ENCODE results near the gene ZW10.

The ZW10 gene

DNA sequence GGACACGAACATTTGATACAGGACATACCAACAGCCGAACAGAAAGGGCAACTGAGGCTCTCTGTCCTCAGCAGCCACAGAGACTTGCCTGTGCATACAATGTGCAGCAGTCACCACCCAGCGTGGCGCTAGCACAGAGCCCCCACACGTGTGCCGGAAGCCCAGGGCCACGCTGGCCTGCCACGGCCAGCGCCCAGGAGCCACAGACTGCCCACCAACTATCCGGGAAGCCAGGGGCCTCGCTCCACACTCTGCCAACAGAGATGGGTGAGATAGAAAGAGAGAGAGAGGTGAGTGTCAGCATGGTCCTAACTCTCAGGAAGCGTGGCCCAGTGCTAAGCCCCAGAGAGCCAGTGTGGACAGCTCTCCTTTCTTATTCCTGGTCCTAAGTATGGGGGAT is 79.1 kb downstream of the ZW10 start:
- H3K56ac ChIP-seq (ENCODE audit: low read length): no peak overlapping the region
- H3K36me3 ChIP-seq (ENCODE audit: control insufficient read depth, insufficient read depth, low read length): no peaks in the 10 kb centered on the region
- H3K18ac ChIP-seq (ENCODE audit: low read length): no peak overlapping the region
- no peak overlapping the region for H4K8ac ChIP-seq (ENCODE audit: low read depth, low read length)
- no CpG with 5 or more reads among the region's 12 CpGs for WGBS (ENCODE audit: extremely low coverage, insufficient coverage, low lambda C conversion rate)
- no peak overlapping the region for H3K4ac ChIP-seq (ENCODE audit: low read depth, low read length)
- H3K23ac ChIP-seq (ENCODE audit: low read length): no peak overlapping the region
- H3K79me2 ChIP-seq (ENCODE audit: control insufficient read depth, insufficient read depth, low read length): no peaks in the 10 kb centered on the region
- no peak overlapping the region for H3K9ac ChIP-seq (ENCODE audit: low read length)
- no peak overlapping the region for H3K27ac ChIP-seq (ENCODE audit: low read depth, low read length)
- no peak overlapping the region for H3K4me2 ChIP-seq (ENCODE audit: low read length)
- H2BK120ac ChIP-seq (ENCODE audit: low read depth, low read length): no peak overlapping the region
- H4K5ac ChIP-seq (ENCODE audit: low read length): no peak overlapping the region
- no peaks in the 10 kb centered on the region for H3K27me3 ChIP-seq (ENCODE audit: insufficient read depth, low read length, poor library complexity)
- no peak overlapping the region for H2BK5ac ChIP-seq (ENCODE audit: low read length)
- no peak overlapping the region for H2AK5ac ChIP-seq (ENCODE audit: low read length)
- H3K4me1 ChIP-seq (ENCODE audit: control insufficient read depth, low read depth, low read length): peaks cover 2% of the 10 kb centered on the region
- H3K4me3 ChIP-seq (ENCODE audit: low read length): no peak overlapping the region
- H2BK15ac ChIP-seq (replicated peaks; ENCODE audit: low read depth): no peak overlapping the region
- DNase-seq: no peak
- H3K79me1 ChIP-seq (ENCODE audit: low read length): no peaks in the 10 kb centered on the region

DNA sequence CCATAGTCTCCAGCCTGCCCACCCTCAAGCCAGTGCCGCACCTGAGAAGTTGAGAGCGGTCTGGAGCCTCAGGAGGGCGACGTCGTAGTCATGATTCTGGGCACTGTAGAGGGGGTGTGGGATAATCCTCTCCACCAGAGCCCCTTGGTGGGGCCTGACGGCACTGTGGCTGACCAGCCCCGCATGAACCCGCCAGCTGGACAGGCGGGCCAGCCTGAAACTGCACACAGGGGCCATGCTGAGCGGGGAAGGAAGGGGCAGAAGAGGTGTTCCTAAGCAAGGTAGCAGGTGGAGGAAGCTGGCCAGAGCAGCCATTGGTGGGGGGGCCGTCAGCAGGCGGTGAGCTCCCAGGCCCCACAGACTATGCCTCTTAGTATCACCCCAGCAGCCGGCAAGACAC is 80.5 kb downstream of the ZW10 start:
- H2BK5ac ChIP-seq (ENCODE audit: low read length): no peak overlapping the region
- no CpG with 5 or more reads among the region's 13 CpGs for WGBS (ENCODE audit: extremely low coverage, insufficient coverage, low lambda C conversion rate)

DNA sequence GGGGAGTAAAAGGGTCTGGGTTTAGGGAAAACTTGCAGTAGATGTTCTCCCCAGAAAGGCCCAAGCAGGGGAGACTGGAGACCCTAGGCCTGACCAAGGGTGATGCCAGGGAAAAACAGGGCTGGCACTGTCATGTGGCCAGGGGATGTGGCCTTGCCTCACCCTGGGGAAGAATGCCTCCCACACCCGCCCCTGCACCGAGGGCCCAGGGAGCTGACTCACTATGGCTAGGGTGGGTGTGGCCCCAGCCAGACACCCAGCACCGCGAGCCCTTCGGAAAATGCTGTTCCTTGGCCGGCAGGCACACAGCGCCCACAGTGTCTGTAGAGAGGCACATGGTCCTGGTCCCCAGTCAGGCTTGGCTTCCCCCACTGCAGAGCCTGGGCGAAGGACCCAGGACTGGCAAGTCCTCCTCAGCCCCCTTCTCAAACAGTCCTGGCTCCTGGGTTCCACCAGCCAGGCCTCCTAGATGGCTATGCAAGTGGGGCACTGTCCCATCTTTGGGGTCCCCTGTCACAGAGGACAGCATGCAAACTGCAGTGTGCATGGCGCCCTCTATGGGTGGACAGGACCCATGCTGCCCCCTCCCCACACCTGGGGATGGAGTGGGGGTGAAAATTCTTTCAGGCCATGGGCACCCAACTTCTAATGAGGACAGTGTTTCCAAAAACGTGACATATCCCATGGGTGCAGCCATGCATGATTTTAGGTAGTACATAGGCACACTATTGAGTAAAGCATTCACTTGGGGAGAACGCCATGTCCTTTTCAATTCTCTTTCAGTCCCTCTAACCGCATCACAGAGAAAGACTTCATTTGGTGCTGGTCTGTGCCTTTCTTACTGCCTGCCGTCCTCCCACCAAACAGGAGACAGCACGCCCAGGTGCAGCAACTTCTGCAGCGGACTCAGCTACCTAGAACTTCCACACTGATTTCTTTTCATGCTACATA is 82.6 kb downstream of the ZW10 start:
- peak; percentile 66 for DNase-seq
- Histone ChIP-seq H3K27ac (ENCODE audit: low read depth, low read length) (no peak overlapping the region), H3K4me1 (ENCODE audit: control insufficient read depth, low read depth, low read length) (peaks cover 2% of the 10 kb centered on the region), H3K9ac (ENCODE audit: low read length) (no peak overlapping the region), H3K18ac (ENCODE audit: low read length) (no peak overlapping the region), H2AK5ac (ENCODE audit: low read length) (no peak overlapping the region), H2BK5ac (ENCODE audit: low read length) (no peak overlapping the region), H3K4me3 (ENCODE audit: low read length) (no peak overlapping the region), H3K23ac (ENCODE audit: low read length) (no peak overlapping the region), H3K79me2 (ENCODE audit: control insufficient read depth, insufficient read depth, low read length) (no peaks in the 10 kb centered on the region), H4K8ac (ENCODE audit: low read depth, low read length) (no peak overlapping the region), H3K56ac (ENCODE audit: low read length) (peak overlapping the region; percentile 44), H3K36me3 (ENCODE audit: control insufficient read depth, insufficient read depth, low read length) (no peaks in the 10 kb centered on the region), H2BK15ac (replicated peaks; ENCODE audit: low read depth) (no peak overlapping the region), H3K4me2 (ENCODE audit: low read length) (no peak overlapping the region), H3K27me3 (ENCODE audit: insufficient read depth, low read length, poor library complexity) (no peaks in the 10 kb centered on the region), H3K4ac (ENCODE audit: low read depth, low read length) (no peak overlapping the region), H2BK120ac (ENCODE audit: low read depth, low read length) (no peak overlapping the region), H3K79me1 (ENCODE audit: low read length) (no peaks in the 10 kb centered on the region), H4K5ac (ENCODE audit: low read length) (no peak overlapping the region)
- WGBS (ENCODE audit: extremely low coverage, insufficient coverage, low lambda C conversion rate): no CpG with 5 or more reads among the region's 15 CpGs

More for the DNA sequence above, 80.5 kb downstream of the ZW10 start:
- Histone ChIP-seq H3K18ac (ENCODE audit: low read length) (no peak overlapping the region), H3K4me3 (ENCODE audit: low read length) (no peak overlapping the region), H2BK120ac (ENCODE audit: low read depth, low read length) (no peak overlapping the region), H4K5ac (ENCODE audit: low read length) (no peak overlapping the region), H3K27me3 (ENCODE audit: insufficient read depth, low read length, poor library complexity) (no peaks in the 10 kb centered on the region), H2AK5ac (ENCODE audit: low read length) (no peak overlapping the region), H3K56ac (ENCODE audit: low read length) (no peak overlapping the region), H3K36me3 (ENCODE audit: control insufficient read depth, insufficient read depth, low read length) (no peaks in the 10 kb centered on the region), H3K23ac (ENCODE audit: low read length) (no peak overlapping the region), H3K4me1 (ENCODE audit: control insufficient read depth, low read depth, low read length) (peaks cover 2% of the 10 kb centered on the region), H2BK15ac (replicated peaks; ENCODE audit: low read depth) (no peak overlapping the region), H3K27ac (ENCODE audit: low read depth, low read length) (no peak overlapping the region), H4K8ac (ENCODE audit: low read depth, low read length) (no peak overlapping the region), H3K79me2 (ENCODE audit: control insufficient read depth, insufficient read depth, low read length) (no peaks in the 10 kb centered on the region), H3K9ac (ENCODE audit: low read length) (no peak overlapping the region), H3K4me2 (ENCODE audit: low read length) (no peak overlapping the region), H3K79me1 (ENCODE audit: low read length) (no peaks in the 10 kb centered on the region), H3K4ac (ENCODE audit: low read depth, low read length) (no peak overlapping the region)
- no peak for DNase-seq

DNA sequence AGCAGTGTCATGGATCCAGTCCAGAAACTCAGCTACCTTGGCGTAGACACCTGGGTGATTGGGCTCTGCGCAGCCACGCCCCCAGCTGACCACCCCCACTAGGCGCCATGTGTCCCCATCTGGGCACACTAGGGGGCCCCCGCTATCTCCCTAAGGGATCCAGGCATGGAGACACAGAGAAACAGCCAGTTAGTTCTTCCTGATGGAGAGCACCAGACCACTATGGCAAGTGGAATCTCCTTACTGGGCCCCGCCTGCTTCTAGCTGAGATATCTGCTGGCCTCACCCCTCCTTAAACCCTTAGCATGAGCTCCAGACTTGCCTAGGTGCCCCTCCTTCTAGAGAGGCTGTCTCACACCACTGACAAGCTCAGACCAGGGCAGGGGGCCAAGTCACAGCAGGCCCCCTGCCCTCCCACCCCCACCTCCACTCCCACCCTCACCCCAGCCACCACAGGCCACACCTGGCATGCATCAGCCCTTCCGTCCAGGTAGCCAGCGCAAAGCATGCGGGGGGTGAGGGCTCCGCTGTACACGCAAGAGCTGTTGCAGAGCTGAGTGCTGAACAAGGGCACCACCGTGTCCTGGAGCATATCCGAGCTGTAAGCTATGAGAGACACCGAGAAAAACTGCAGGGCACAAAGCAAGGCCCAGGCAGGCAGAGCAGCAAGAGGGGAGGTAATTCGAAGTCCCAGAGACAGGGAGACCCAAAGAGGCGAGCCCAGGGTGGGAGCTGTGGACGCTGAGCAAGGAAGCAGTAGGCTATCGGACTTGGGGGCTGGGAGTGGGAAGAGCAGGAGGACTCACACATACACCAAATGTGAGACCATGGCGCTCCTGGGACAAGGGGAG is 83.5 kb downstream of the ZW10 start:
- Histone ChIP-seq H3K4me2 (ENCODE audit: low read length) (no peak overlapping the region), H3K79me1 (ENCODE audit: low read length) (no peaks in the 10 kb centered on the region), H3K79me2 (ENCODE audit: control insufficient read depth, insufficient read depth, low read length) (no peaks in the 10 kb centered on the region), H2BK120ac (ENCODE audit: low read depth, low read length) (no peak overlapping the region), H3K27ac (ENCODE audit: low read depth, low read length) (no peak overlapping the region), H3K4me1 (ENCODE audit: control insufficient read depth, low read depth, low read length) (peaks cover 2% of the 10 kb centered on the region), H3K4ac (ENCODE audit: low read depth, low read length) (no peak overlapping the region), H4K8ac (ENCODE audit: low read depth, low read length) (no peak overlapping the region), H3K18ac (ENCODE audit: low read length) (no peak overlapping the region), H3K36me3 (ENCODE audit: control insufficient read depth, insufficient read depth, low read length) (no peaks in the 10 kb centered on the region), H3K56ac (ENCODE audit: low read length) (peak overlapping the region; percentile 44), H3K23ac (ENCODE audit: low read length) (no peak overlapping the region), H3K27me3 (ENCODE audit: insufficient read depth, low read length, poor library complexity) (no peaks in the 10 kb centered on the region), H2AK5ac (ENCODE audit: low read length) (no peak overlapping the region), H4K5ac (ENCODE audit: low read length) (no peak overlapping the region), H3K9ac (ENCODE audit: low read length) (no peak overlapping the region), H2BK5ac (ENCODE audit: low read length) (no peak overlapping the region), H3K4me3 (ENCODE audit: low read length) (no peak overlapping the region), H2BK15ac (replicated peaks; ENCODE audit: low read depth) (no peak overlapping the region)
- WGBS (ENCODE audit: extremely low coverage, insufficient coverage, low lambda C conversion rate): no CpG with 5 or more reads among the region's 19 CpGs
- no peak for DNase-seq

DNA sequence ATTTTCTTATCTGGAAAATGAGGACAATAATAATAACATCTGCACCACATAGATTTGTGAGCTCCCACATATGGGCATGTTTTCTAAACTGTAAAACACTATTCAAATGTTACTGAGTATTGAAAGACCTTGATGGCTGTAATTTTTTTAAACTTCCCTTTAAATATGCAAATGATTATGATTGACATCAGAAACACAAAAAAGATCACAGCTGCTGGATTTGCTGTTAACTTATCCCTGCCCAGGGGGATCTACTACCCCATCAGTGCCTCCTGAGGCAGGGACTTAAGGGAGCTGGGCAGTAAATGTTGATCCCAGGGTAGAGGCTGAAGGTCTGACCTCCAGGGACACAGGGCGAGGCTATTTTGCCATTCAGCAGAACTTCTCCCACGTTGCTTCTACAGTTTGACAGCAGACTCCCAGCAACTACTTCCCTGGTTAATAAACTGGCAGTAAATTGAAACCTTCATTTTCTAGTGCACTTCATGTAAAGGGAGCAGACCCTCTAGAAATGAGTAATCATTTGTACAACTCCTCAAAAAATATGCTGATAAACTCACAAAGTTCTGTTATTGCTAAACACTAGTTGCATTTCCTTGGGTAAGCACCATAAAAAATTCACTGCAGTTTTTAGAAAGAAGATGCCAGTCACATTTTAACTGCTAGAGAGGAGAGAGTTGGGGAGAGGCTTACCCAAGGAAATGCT is 87.7 kb downstream of the ZW10 start:
- H3K4me2 ChIP-seq (ENCODE audit: low read length): no peak overlapping the region
- peaks cover 14% of the 10 kb centered on the region for H3K4me1 ChIP-seq (ENCODE audit: control insufficient read depth, low read depth, low read length)
- H3K23ac ChIP-seq (ENCODE audit: low read length): no peak overlapping the region
- no peak overlapping the region for H3K4ac ChIP-seq (ENCODE audit: low read depth, low read length)
- H3K27me3 ChIP-seq (ENCODE audit: insufficient read depth, low read length, poor library complexity): no peaks in the 10 kb centered on the region
- H3K79me1 ChIP-seq (ENCODE audit: low read length): no peaks in the 10 kb centered on the region
- H3K56ac ChIP-seq (ENCODE audit: low read length): no peak overlapping the region
- H2AK5ac ChIP-seq (ENCODE audit: low read length): no peak overlapping the region
- H4K8ac ChIP-seq (ENCODE audit: low read depth, low read length): no peak overlapping the region
- no peak overlapping the region for H2BK5ac ChIP-seq (ENCODE audit: low read length)
- H4K5ac ChIP-seq (ENCODE audit: low read length): no peak overlapping the region
- H2BK120ac ChIP-seq (ENCODE audit: low read depth, low read length): no peak overlapping the region
- no CpG with 5 or more reads among the region's 2 CpGs for WGBS (ENCODE audit: extremely low coverage, insufficient coverage, low lambda C conversion rate)
- no peak overlapping the region for H3K27ac ChIP-seq (ENCODE audit: low read depth, low read length)
- no peak overlapping the region for H2BK15ac ChIP-seq (replicated peaks; ENCODE audit: low read depth)
- no peaks in the 10 kb centered on the region for H3K79me2 ChIP-seq (ENCODE audit: control insufficient read depth, insufficient read depth, low read length)
- no peaks in the 10 kb centered on the region for H3K36me3 ChIP-seq (ENCODE audit: control insufficient read depth, insufficient read depth, low read length)
- no peak overlapping the region for H3K18ac ChIP-seq (ENCODE audit: low read length)
- no peak overlapping the region for H3K9ac ChIP-seq (ENCODE audit: low read length)
- no peak overlapping the region for H3K4me3 ChIP-seq (ENCODE audit: low read length)
- no peak for DNase-seq

Data from mesendoderm (in vitro differentiated cells).